Stimulated activated CD4-positive, alpha-beta T cell treated with anti-CD3 and anti-CD28 coated beads, TNF-alpha, amount 100 ng/mL, for 48 hours (primary cell): ENCODE results near the gene CLDN9.
"Not testable (repeated sequence)": the region's sequence is repeated elsewhere in the genome, so short reads cannot be mapped to it uniquely, and the experiment has no call there.

Source experiments
- DNase-seq, 3 donors: peaks; one replicate each; pipeline ENCODE4 v3.0.0-alpha.2; 2020; ENCODE audit warnings: low read depth in 3 of 3

The CLDN9 gene

DNA sequence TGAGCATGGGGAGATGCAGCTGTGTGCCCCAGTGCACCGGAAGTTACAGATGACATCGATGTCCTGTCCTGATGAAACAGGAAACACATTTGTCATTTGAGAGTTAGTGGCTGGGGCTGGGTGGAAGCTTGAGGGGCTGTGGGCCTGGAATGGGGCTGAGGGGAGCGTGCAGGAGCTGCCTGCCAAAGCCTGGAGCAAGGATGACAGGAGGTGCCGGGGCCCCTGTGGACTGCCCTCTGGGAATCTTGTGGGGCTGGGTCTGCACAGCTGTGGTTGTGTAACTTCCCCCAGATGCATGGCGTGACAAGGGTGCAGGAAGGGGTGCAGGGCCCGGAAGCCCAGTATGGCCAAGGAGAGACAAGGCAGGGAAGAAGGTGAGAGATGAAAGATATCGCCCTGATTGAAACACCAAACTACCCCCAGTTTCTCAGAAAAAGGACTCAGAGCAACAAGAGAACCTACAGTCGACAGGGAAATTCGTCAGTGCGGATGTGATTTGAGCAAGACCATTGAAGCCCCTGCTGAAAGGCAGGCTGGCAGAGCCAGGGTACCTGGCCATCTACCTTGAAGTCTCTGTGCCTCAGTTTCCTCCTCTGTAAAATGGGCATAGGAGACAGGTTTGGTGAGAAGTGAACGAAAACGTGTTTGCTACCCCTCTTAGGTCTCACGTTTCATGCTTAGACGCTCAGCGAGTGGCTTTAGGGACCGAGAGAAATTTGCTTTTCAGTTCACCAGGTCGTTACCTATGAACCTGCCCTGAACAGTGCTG lies 42.4 kb downstream of the CLDN9 start:
- no peak for DNase-seq

GRCh38 chr16:3055734-3056115 lies 43.0 kb downstream of the CLDN9 start:
- DNase-seq: not testable (repeated sequence)

- no peak for DNase-seq
Measured at GRCh38 chr16:3056336-3057180, 43.8 kb downstream of the CLDN9 start.

GRCh38 chr16:3057181-3058138 lies 44.7 kb downstream of the CLDN9 start:
- DNase-seq: no peak

DNA sequence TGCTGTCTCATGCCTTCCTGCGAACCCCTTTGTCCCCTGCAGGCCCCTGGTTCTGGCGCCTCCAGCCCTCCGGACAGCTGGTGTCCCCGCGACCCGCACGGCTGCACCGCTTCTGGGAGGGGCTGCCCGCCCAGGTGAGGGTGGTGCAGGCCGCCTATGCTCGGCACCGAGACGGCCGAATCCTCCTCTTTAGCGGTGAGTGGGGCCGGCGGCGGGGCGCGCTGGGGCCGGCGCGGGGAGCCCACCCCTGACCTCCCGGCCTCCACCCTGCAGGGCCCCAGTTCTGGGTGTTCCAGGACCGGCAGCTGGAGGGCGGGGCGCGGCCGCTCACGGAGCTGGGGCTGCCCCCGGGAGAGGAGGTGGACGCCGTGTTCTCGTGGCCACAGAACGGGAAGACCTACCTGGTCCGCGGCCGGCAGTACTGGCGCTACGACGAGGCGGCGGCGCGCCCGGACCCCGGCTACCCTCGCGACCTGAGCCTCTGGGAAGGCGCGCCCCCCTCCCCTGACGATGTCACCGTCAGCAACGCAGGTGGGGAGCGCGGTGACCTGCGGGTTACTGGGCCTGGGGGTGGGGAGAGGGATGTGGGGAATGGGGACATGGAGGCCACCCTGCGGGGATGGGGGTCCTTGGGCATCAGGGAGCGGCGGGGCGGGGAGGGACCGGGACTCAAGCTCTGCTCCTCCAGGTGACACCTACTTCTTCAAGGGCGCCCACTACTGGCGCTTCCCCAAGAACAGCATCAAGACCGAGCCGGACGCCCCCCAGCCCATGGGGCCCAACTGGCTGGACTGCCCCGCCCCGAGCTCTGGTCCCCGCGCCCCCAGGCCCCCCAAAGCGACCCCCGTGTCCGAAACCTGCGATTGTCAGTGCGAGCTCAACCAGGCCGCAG lies 45.7 kb downstream of the CLDN9 start:
- DNase-seq: peak in 1 of 3 donors; percentile 52

DNA sequence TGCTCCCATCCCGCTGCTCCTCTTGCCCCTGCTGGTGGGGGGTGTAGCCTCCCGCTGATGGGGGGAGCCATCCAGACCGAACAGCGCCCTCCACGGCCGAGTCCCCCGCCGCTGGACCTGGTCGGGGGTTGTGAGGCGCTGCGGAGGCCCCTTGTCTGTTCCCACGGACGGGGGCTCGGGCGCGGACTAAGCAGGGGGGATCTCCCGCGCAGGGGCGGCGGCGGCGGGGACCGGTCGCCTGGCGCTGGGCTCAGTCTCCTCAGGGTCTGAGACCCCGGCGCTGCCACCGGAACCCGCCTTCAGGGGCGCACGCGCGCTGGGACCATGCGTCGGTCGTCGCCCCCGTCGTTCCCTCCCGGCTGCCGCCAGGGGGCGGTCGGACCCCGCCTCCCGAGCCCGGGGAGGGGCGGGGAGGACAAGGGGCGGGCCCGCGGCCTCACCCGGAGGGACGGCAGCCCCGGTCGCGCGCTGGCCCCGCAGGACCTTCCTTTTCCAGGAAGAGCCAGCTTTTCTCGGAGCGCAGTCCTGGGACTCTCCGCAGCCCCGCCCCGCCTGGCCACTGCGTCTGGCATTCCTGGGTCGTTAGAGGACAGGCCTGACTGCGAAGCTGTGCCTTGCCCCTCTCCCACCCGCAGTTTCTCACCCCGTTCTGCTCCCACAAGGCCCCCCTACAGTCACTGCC lies 46.5 kb downstream of the CLDN9 start:
- peak; percentile 70 to 81 (median 76) for DNase-seq

DNA sequence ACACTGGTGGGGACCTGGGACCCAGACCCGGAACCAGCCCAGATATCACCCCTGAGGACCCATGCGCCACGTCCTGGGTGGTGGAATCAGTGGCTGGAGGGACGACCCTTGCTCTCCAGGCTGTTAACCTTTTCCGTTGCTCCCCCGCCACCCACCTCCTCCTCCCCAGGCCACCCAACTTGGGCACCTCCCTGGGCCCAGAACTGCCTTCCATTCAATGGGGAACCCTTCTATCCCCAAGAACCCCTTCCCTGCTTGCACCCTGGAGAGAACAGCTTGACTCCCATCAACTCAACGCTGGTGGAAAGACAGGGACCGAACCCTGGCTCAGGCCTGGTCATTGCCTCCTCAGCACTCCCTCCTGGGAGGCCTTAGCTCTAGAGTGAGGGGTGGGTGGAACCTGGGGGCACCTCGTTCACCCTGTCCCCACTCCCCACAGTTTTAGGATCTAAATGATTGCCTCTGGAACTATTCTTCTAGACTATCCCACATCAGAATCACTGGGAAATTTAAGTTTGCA lies 47.1 kb downstream of the CLDN9 start:
- DNase-seq: no peak

DNA sequence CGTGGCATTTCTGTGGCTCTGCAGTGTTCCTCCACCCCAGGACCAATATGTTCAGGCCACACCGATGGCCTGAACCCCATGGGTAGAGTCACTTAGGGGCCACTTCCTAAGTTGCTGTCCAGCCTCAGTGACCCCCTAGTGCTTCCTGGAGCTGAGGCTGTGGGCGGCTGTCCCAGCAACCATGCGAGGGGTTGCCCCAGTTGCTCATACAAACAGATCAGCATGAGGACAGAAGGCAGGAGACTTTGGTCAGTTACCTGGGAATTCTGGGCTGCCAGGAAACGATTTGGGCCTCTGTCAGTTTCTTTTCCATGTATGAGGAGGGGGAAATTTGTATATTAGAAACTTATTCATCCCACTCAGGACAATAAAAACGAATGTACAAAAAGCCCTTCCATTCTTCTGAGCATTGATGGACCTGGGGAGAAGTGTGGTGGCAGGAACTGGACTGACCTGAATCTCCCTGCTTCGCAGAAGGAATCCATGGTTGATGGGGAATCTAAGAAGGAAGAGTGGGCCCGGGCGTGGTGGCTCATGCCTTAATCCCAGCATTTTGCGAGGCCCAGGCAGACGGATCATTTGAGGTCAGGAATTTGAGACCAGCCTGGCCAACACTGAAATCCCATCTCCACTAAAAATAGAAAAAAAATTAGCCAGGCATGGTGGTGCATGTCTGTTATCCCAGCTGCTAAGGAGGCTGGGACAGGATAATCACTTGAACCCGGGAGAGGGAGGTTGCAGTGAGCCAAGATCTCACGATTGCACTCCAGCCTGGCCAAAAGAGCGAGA lies 47.8 kb downstream of the CLDN9 start:
- no peak for DNase-seq

DNA sequence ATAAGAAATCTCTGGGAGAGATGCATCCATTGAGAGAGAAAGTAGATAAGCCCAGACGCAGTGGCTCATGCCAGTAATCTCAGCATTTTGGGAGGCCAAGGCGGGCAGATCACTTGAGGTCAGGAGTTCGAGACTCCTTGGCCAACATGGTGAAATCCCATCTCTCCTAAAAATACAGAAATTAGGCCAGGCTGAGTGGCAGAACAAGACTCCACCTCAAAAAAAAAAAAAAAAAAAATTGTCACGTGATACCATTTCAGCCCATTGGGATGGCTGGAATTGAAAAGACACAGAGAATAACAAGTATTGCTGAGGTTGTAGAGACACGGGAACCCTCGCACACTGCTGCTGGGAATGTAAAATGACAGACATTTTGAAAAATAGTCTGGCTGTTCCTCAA lies 49.8 kb downstream of the CLDN9 start:
- no peak for DNase-seq

- no peak for DNase-seq
Measured at GRCh38 chr16:3063625-3064386, 51.1 kb downstream of the CLDN9 start.
